H9 (cell line): Measurements from ENCODE around the gene LETM1. TPM values are rescaled to one million over a fixed set of nuclear protein-coding genes. Genes with fewer than 3 reads are reported as not detected.

Source experiments
- DNase-seq: peaks from one replicate; pipeline ENCODE4 v3.0.0-alpha.2; 2017
- H2AFZ ChIP-seq: one replicate; pipeline ENCODE4 v1.6.1; 2013; ENCODE audit warnings: mild to moderate bottlenecking, low read length, control low read depth, moderate library complexity
- H2AK5ac ChIP-seq: 2 replicates; pipeline ENCODE4 v1.6.1; 2013; ENCODE audit warnings: low read length, control low read depth, mixed read lengths; ENCODE audit not compliant: insufficient read length
- H2BK120ac ChIP-seq: one replicate; pipeline ENCODE4 v1.6.1; 2013; ENCODE audit warnings: low read depth, mild to moderate bottlenecking, low read length, control low read depth, inconsistent platforms; ENCODE audit not compliant: poor library complexity, severe bottlenecking
- H2BK12ac ChIP-seq: 2 replicates; pipeline ENCODE4 v1.6.1; 2013; ENCODE audit warnings: low read length, control low read depth, mixed read lengths, low read depth; ENCODE audit not compliant: insufficient read length
- H2BK15ac ChIP-seq: 2 replicates; pipeline ENCODE4 v1.6.1; 2013; ENCODE audit warnings: low read depth, low read length, control low read depth
- H2BK20ac ChIP-seq: one replicate; pipeline ENCODE4 v1.6.1; 2013; ENCODE audit warnings: low read depth, mild to moderate bottlenecking, low read length, control low read depth, inconsistent platforms; ENCODE audit not compliant: poor library complexity, severe bottlenecking
- H2BK5ac ChIP-seq: 2 replicates; pipeline ENCODE4 v1.6.1; 2013; ENCODE audit warnings: low read length, control low read depth, mixed read lengths; ENCODE audit not compliant: insufficient read length
- H3K14ac ChIP-seq: 2 replicates; pipeline ENCODE4 v1.6.1; 2013; ENCODE audit warnings: low read length, control low read depth; ENCODE audit not compliant: insufficient read depth
- H3K18ac ChIP-seq: 2 replicates; pipeline ENCODE4 v1.6.1; 2013; ENCODE audit warnings: low read depth, mild to moderate bottlenecking, mixed read lengths, low read length, control low read depth; ENCODE audit not compliant: insufficient read length
- H3K23ac ChIP-seq: 2 replicates; pipeline ENCODE4 v1.6.1; 2013; ENCODE audit warnings: low read length, control low read depth, mixed read lengths, low read depth; ENCODE audit not compliant: insufficient read length
- H3K23me2 ChIP-seq: 2 replicates; pipeline ENCODE4 v1.6.1; 2013; ENCODE audit warnings: low read depth, mild to moderate bottlenecking, mixed read lengths, low read length, control low read depth; ENCODE audit not compliant: insufficient read length, poor library complexity, severe bottlenecking
- H3K27ac ChIP-seq: 2 replicates; pipeline ENCODE4 v1.5.1; 2013; ENCODE audit warnings: low read length, control low read depth, mixed read lengths, low read depth; ENCODE audit not compliant: insufficient read length
- H3K27me3 ChIP-seq: 2 replicates; pipeline ENCODE4 v1.6.1; 2013; ENCODE audit warnings: low read length, control low read depth, inconsistent platforms; ENCODE audit not compliant: insufficient read depth
- H3K4ac ChIP-seq: 2 replicates; pipeline ENCODE4 v1.6.1; 2013; ENCODE audit warnings: low read depth, mild to moderate bottlenecking, control low read depth, inconsistent platforms, low read length, moderate library complexity
- H3K4me1 ChIP-seq: 2 replicates; pipeline ENCODE4 v1.6.1; 2013; ENCODE audit warnings: low read length, control low read depth, inconsistent platforms; ENCODE audit not compliant: insufficient read depth
- H3K4me2 ChIP-seq: 2 replicates; pipeline ENCODE4 v1.6.1; 2013; ENCODE audit warnings: low read length, control low read depth, mixed read lengths; ENCODE audit not compliant: insufficient read length, insufficient read depth
- H3K56ac ChIP-seq: 2 replicates; pipeline ENCODE4 v1.6.1; 2013; ENCODE audit warnings: low read depth, mild to moderate bottlenecking, mixed read lengths, low read length, control low read depth; ENCODE audit not compliant: insufficient read length
- H3K79me1 ChIP-seq: 2 replicates; pipeline ENCODE4 v1.6.1; 2013; ENCODE audit warnings: low read depth, mild to moderate bottlenecking, moderate library complexity, low read length, control low read depth, inconsistent platforms; ENCODE audit not compliant: insufficient read depth, poor library complexity, severe bottlenecking
- H3K79me2 ChIP-seq: 2 replicates; pipeline ENCODE4 v1.6.1; 2013; ENCODE audit warnings: low read length, control low read depth, inconsistent platforms; ENCODE audit not compliant: insufficient read depth
- H3K9ac ChIP-seq: 2 replicates; pipeline ENCODE4 v1.6.1; 2013; ENCODE audit warnings: low read length, control low read depth, mixed read lengths; ENCODE audit not compliant: insufficient read length; ENCODE audit errors: extremely low read depth
- H3K9me3 ChIP-seq: one replicate; pipeline ENCODE4 v1.6.1; 2013; ENCODE audit warnings: low read depth, low read length, inconsistent platforms; ENCODE audit not compliant: control insufficient read depth
- H3T11ph ChIP-seq: one replicate; pipeline ENCODE4 v1.6.1; 2013; ENCODE audit warnings: mild to moderate bottlenecking, low read length, control low read depth, inconsistent platforms
- H4K20me1 ChIP-seq: one replicate; pipeline ENCODE4 v1.6.1; 2013; ENCODE audit not compliant: control insufficient read depth, insufficient read length, insufficient read depth
- H4K5ac ChIP-seq: 2 replicates; pipeline ENCODE4 v1.6.1; 2013; ENCODE audit warnings: low read depth, mild to moderate bottlenecking, mixed read lengths, low read length, control low read depth; ENCODE audit not compliant: insufficient read length
- H4K8ac ChIP-seq: replicated peaks from 2 replicates; pipeline ENCODE4 v1.6.1; 2013; ENCODE audit warnings: low read length, control low read depth, mixed read lengths, low read depth; ENCODE audit not compliant: insufficient read length
- H4K91ac ChIP-seq: 2 replicates; pipeline ENCODE4 v1.6.1; 2013; ENCODE audit warnings: low read depth, mild to moderate bottlenecking, moderate library complexity, mixed read lengths, low read length, control low read depth; ENCODE audit not compliant: insufficient read length
- H3K27ac Mint-ChIP-seq, 3 experiments: 2 replicates in 2 of 3; 3 replicates in 1 of 3; pipeline ENCODE4 v1.8.0; 2020 to 2021; ENCODE audit warnings: mixed read lengths in 3 of 3, mild to moderate bottlenecking in 1 of 3, moderate library complexity in 1 of 3
- H3K27me3 Mint-ChIP-seq: 2 replicates; pipeline ENCODE4 v1.8.0; 2021; ENCODE audit warnings: low read depth, mild to moderate bottlenecking, moderate library complexity, mixed read lengths
- H3K36me3 Mint-ChIP-seq, 3 experiments: 2 replicates in 2 of 3; 3 replicates in 1 of 3; pipeline ENCODE4 v1.8.0; 2020 to 2021; ENCODE audit warnings: low read depth in 3 of 3, mixed read lengths in 3 of 3; ENCODE audit not compliant: insufficient read depth in 1 of 3
- H3K4me1 Mint-ChIP-seq, 2 experiments: 2 replicates each; pipeline ENCODE4 v1.8.0; 2020; ENCODE audit warnings: mixed read lengths in 2 of 2
- H3K4me3 Mint-ChIP-seq, 2 experiments: 2 replicates in 1 of 2; 3 replicates in 1 of 2; pipeline ENCODE4 v1.8.0; 2020 to 2021; ENCODE audit warnings: mild to moderate bottlenecking in 2 of 2, mixed read lengths in 2 of 2, moderate library complexity in 1 of 2
- H3K9me3 Mint-ChIP-seq, 2 experiments: 2 replicates in 1 of 2; 3 replicates in 1 of 2; pipeline ENCODE4 v1.8.0; 2020; ENCODE audit warnings: mild to moderate bottlenecking in 2 of 2, mixed read lengths in 2 of 2, moderate library complexity in 1 of 2
- CTCF ChIP-seq: fragments of 200-600 bp; sonication (generic); conservative IDR thresholded peaks from 3 replicates; pipeline ENCODE4 v1.8.0; 2021; ENCODE audit warnings: antibody characterized with exemption, mild to moderate bottlenecking
- WGBS: extraction: QIAGEN DNeasy Blood & Tissue Kit; methylation state at CpG from one replicate; pipeline ENCODE4 v1.1.7; 2013; ENCODE audit warnings: missing lambda C conversion rate, low lambda C conversion rate, mixed read lengths; ENCODE audit not compliant: insufficient read length; ENCODE audit errors: extremely low coverage; 5-methylcytosine and 5-hydroxymethylcytosine counted together
- total RNA-seq: library from RNA; stranded (reverse); gene quantifications from 2 replicates; pipeline ENCODE4 v1.2.1, GENCODE V29; 2021

Gene LETM1
- total RNA-seq, 1 experiment from 2014 or later, result 43.4 TPM

GRCh38 chr4:1793940-1794808, 61.8 kb downstream of the LETM1 start:
- H3K9me3 Mint-ChIP-seq, result no peaks in the 10 kb centered on the region
- no peaks in the 10 kb centered on the region for H3K79me1 ChIP-seq
- H3K4me2 ChIP-seq, result peak overlapping the region; percentile 25
- no peak overlapping the region for H2BK20ac ChIP-seq
- H3K23me2 ChIP-seq, result peaks cover 7% of the 10 kb centered on the region
- peak overlapping the region; percentile 64 to 77 for H3K4me3 Mint-ChIP-seq
- H3K4me1 ChIP-seq, result no peaks in the 10 kb centered on the region
- H2BK12ac ChIP-seq, result no peak overlapping the region
- H4K20me1 ChIP-seq, result no peaks in the 10 kb centered on the region
- H4K8ac ChIP-seq, result no peak overlapping the region
- no peak overlapping the region for H2AK5ac ChIP-seq
- no peak overlapping the region for H2BK120ac ChIP-seq
- H4K5ac ChIP-seq, result no peak overlapping the region
- WGBS, result no CpG with 5 or more reads among the region's 101 CpGs
- H2BK5ac ChIP-seq, result no peak overlapping the region
- no peak overlapping the region for H2BK15ac ChIP-seq
- no peak for DNase-seq
- H3T11ph ChIP-seq, result no peak overlapping the region
- H3K23ac ChIP-seq, result no peak overlapping the region
- H3K27ac ChIP-seq, result no peak overlapping the region
- no peaks in the 10 kb centered on the region for H3K79me2 ChIP-seq
- H2AFZ ChIP-seq, result no peak overlapping the region
- peaks cover 9 to 22% of the 10 kb centered on the region in 2 experiments; a peak in 2 of 4 replicates for H3K4me1 Mint-ChIP-seq
- TF ChIP-seq CTCF, result no peak
- H3K27me3 ChIP-seq, result peaks cover 2% of the 10 kb centered on the region; the same call in 1 of the 2 replicates
- no peak overlapping the region for H4K91ac ChIP-seq
- H3K18ac ChIP-seq, result no peak overlapping the region
- H3K36me3 Mint-ChIP-seq, result peaks cover 1 to 12% (median 10%) of the 10 kb centered on the region in 3 experiments; a peak in 5 of 7 replicates
- no peak overlapping the region for H3K56ac ChIP-seq
- peak overlapping the region; percentile 50; the same call in 1 of the 2 replicates for H3K14ac ChIP-seq
- H3K27me3 Mint-ChIP-seq, result peaks cover 36% of the 10 kb centered on the region
- H3K9ac ChIP-seq, result no peak overlapping the region
- no peaks in the 10 kb centered on the region for H3K9me3 ChIP-seq
- H3K27ac Mint-ChIP-seq, result no peak overlapping the region
- no peak overlapping the region for H3K4ac ChIP-seq
